Rectal smooth muscle tissue (tissue), 1 donor: Measurements from ENCODE around the gene FDX1.

ENCODE experiments used
- H3K27ac ChIP-seq: one replicate; pipeline ENCODE4 v1.7.0; 2013; ENCODE audit warnings: low read depth, low read length, inconsistent platforms
- H3K27me3 ChIP-seq: one replicate; pipeline ENCODE4 v1.7.0; 2013; ENCODE audit warnings: low read length; ENCODE audit not compliant: control insufficient read depth, insufficient read depth
- H3K36me3 ChIP-seq: one replicate; pipeline ENCODE4 v1.7.0; 2013; ENCODE audit warnings: low read length; ENCODE audit not compliant: control insufficient read depth, insufficient read depth
- H3K4me1 ChIP-seq: one replicate; pipeline ENCODE4 v1.7.0; 2013; ENCODE audit warnings: low read length; ENCODE audit not compliant: control insufficient read depth, insufficient read depth
- H3K4me3 ChIP-seq: one replicate; pipeline ENCODE4 v1.7.0; 2013; ENCODE audit warnings: low read length
- H3K9ac ChIP-seq: one replicate; pipeline ENCODE4 v1.7.0; 2013; ENCODE audit warnings: low read length

FDX1 gene

DNA sequence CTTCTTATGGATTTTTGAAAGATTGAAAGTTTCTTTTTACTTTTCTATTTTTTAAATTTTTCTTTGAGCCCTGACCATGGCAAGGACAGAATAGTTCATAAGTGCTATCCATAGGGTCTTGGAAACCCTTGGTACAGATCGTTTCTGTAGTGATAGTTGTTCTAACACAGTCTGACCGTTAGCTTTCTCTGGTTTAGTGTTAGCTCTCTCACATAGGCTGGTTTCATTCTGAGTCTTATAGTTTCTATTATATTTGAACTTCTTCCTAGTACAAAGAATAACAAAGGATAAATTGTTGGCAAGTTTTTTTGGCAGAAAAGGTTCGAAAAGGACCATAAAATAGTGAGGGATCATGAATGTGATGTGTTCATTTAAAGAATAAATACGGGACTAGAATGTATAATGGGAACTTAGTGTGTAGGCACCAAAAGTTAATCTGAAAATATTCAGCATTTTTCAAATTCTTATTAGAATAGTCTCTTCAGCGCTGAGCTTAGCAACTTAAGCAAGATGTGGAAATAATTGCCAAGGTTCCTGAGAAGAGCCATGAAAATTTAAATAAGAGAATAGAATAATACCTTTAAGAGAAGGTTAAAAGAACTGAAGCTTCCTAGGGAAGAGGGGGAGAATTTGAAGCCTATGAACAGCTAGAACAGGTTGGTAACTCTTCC lies 24.1 kb downstream of the FDX1 start:
- no peak overlapping the region for H3K27ac ChIP-seq
- H3K36me3 ChIP-seq: no peaks in the 10 kb centered on the region
- H3K27me3 ChIP-seq: no peaks in the 10 kb centered on the region
- no peak overlapping the region for H3K4me3 ChIP-seq
- no peak overlapping the region for H3K9ac ChIP-seq
- peaks cover 2% of the 10 kb centered on the region for H3K4me1 ChIP-seq

DNA sequence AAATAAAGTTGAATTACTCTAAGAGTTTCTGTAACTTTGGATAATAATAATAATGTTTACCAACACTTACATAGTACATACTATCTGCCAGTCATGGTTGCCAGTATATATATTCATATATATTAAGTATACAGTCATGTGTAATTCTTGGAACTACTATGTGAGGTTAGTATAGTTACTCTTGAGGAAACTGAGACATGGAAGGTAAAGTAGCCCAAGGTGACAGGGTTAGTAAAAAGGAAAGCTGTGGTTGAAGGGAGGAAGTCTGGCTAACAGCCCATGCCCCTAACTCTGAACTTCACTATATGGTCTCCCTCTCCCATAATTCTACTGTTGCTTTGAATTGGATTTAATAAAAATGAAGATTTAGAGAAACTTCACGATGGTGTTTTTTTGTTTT lies 24.9 kb downstream of the FDX1 start:
- H3K36me3 ChIP-seq: no peaks in the 10 kb centered on the region
- no peak overlapping the region for H3K4me3 ChIP-seq
- no peak overlapping the region for H3K27ac ChIP-seq
- no peak overlapping the region for H3K9ac ChIP-seq
- no peaks in the 10 kb centered on the region for H3K4me1 ChIP-seq
- no peaks in the 10 kb centered on the region for H3K27me3 ChIP-seq

DNA sequence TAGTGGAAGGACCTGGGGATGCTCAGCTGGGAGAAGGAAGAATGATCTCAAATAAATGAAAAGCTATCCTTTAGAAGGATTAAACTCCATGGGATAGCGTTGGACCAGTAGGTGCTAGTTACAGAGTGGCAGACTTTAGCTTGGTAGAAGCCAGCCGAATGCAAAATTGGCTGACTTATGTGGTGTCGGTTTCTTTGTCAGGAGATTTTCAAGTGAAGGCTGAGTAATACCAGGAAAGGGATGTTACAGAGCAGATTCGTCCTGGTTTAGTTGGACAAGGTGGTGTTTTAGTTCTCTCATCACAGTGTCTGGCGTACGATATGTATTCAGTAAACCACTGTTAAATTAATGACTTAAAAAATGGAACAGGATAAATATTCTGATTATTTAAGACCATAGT lies 26.0 kb downstream of the FDX1 start:
- H3K4me3 ChIP-seq: no peak overlapping the region
- no peaks in the 10 kb centered on the region for H3K4me1 ChIP-seq

GRCh38 chr11:110463153-110463552 lies 33.4 kb downstream of the FDX1 start:
- Histone ChIP-seq H3K9ac (no peak overlapping the region), H3K4me1 (no peaks in the 10 kb centered on the region), H3K36me3 (peaks cover 6% of the 10 kb centered on the region), H3K4me3 (no peak overlapping the region), H3K27me3 (no peaks in the 10 kb centered on the region), H3K27ac (no peak overlapping the region)

More for the DNA sequence above, 26.0 kb downstream of the FDX1 start:
- peaks cover 6% of the 10 kb centered on the region for H3K36me3 ChIP-seq
- H3K27ac ChIP-seq: no peak overlapping the region
- no peak overlapping the region for H3K9ac ChIP-seq
- H3K27me3 ChIP-seq: no peaks in the 10 kb centered on the region

- Histone ChIP-seq H3K4me1 (no peaks in the 10 kb centered on the region), H3K27me3 (no peaks in the 10 kb centered on the region), H3K4me3 (no peak overlapping the region), H3K27ac (no peak overlapping the region), H3K9ac (no peak overlapping the region), H3K36me3 (peaks cover 4% of the 10 kb centered on the region)
Measured at GRCh38 chr11:110465231-110465630, 35.5 kb downstream of the FDX1 start.

- Histone ChIP-seq H3K4me3 (no peak overlapping the region), H3K9ac (no peak overlapping the region), H3K4me1 (no peaks in the 10 kb centered on the region), H3K27ac (no peak overlapping the region), H3K27me3 (no peaks in the 10 kb centered on the region), H3K36me3 (no peaks in the 10 kb centered on the region)
Measured at GRCh38 chr11:110467556-110467955, 37.8 kb downstream of the FDX1 start.

GRCh38 chr11:110468121-110468520 lies 38.4 kb downstream of the FDX1 start:
- no peaks in the 10 kb centered on the region for H3K36me3 ChIP-seq
- no peaks in the 10 kb centered on the region for H3K27me3 ChIP-seq
- H3K27ac ChIP-seq: no peak overlapping the region

GRCh38 chr11:110469127-110469526 lies 39.4 kb downstream of the FDX1 start:
- no peaks in the 10 kb centered on the region for H3K27me3 ChIP-seq
- no peaks in the 10 kb centered on the region for H3K4me1 ChIP-seq
- no peak overlapping the region for H3K27ac ChIP-seq
- no peak overlapping the region for H3K9ac ChIP-seq
- H3K36me3 ChIP-seq: no peaks in the 10 kb centered on the region
- H3K4me3 ChIP-seq: no peak overlapping the region

More at GRCh38 chr11:110468121-110468520, 38.4 kb downstream of the FDX1 start:
- no peak overlapping the region for H3K9ac ChIP-seq
- no peaks in the 10 kb centered on the region for H3K4me1 ChIP-seq
- no peak overlapping the region for H3K4me3 ChIP-seq

DNA sequence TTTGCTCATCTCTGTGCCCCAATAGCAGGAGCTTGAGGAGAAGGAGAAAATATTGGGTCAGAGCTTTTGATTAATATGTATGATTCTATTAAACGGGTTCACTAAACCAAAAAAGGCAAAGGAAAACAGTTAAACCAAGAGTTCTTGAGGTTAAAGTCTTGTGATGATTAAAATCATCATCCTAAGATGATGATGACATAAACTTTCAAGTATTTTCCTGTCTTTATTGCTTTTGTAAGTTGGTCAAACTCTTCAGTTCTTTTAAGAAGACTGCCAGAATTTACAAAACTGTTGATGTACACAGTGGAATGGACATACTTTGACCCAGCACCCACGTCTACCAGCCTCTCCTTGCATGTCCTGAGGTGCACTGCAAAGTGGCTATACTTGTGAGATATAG lies 41.0 kb downstream of the FDX1 start:
- Histone ChIP-seq H3K27me3 (no peaks in the 10 kb centered on the region), H3K4me1 (no peaks in the 10 kb centered on the region), H3K4me3 (no peak overlapping the region), H3K36me3 (no peaks in the 10 kb centered on the region), H3K9ac (no peak overlapping the region), H3K27ac (no peak overlapping the region)

DNA sequence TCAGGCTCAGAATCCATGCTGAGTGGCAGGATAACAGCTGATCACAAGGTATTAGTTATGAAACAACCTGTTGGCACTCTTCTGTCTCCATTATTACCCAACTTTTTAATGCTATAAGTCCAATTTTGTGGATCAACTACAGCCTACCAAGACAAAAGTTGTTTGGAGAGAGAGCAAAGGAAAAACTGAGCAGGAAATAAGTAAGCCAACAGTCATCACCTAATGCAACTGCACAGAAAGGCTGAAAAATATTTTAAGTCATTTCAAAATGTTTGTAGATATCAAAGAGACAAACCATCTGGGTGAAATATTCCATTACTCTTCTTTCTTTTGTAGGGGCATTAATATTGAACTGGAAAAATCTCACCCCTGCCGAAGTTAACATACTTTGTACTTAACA lies 41.6 kb downstream of the FDX1 start:
- Histone ChIP-seq H3K9ac (no peak overlapping the region), H3K36me3 (no peaks in the 10 kb centered on the region), H3K27ac (no peak overlapping the region), H3K27me3 (no peaks in the 10 kb centered on the region), H3K4me1 (no peaks in the 10 kb centered on the region), H3K4me3 (no peak overlapping the region)

- Histone ChIP-seq H3K9ac (no peak overlapping the region), H3K27ac (no peak overlapping the region), H3K4me3 (no peak overlapping the region), H3K27me3 (no peaks in the 10 kb centered on the region), H3K4me1 (no peaks in the 10 kb centered on the region), H3K36me3 (no peaks in the 10 kb centered on the region)
Measured at GRCh38 chr11:110472858-110473257, 43.1 kb downstream of the FDX1 start.

GRCh38 chr11:110473706-110474105 lies 44.0 kb downstream of the FDX1 start:
- no peak overlapping the region for H3K4me3 ChIP-seq
- no peak overlapping the region for H3K27ac ChIP-seq
- H3K9ac ChIP-seq: no peak overlapping the region
- H3K36me3 ChIP-seq: no peaks in the 10 kb centered on the region
- H3K27me3 ChIP-seq: no peaks in the 10 kb centered on the region
- no peaks in the 10 kb centered on the region for H3K4me1 ChIP-seq

DNA sequence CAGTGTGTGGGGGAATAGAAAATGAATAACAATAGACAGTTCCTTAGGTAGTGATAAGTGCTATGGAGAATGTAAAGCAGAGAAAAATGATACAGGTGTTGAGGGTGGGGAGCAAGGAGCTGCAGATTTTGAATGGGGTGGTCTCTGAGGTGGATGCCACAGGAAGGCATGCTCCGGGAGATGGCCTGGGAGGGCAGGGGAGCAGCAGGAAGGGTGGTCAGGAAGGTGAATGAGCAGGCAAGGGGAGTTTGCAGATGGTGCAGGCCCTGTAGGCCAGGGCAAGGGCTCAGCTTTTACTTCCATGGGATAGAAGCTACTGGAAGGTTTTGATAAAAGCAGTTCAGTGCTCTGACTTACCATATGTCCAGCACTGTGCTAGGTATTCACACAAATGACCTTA lies 44.8 kb downstream of the FDX1 start:
- Histone ChIP-seq H3K9ac (no peak overlapping the region), H3K4me3 (no peak overlapping the region), H3K4me1 (no peaks in the 10 kb centered on the region), H3K27ac (no peak overlapping the region), H3K27me3 (no peaks in the 10 kb centered on the region), H3K36me3 (no peaks in the 10 kb centered on the region)
